H9 (cell line): ENCODE results near the gene EEF1AKMT3. TPM values are rescaled to one million over a fixed set of nuclear protein-coding genes. Genes with fewer than 3 reads are reported as not detected.

Experiments used
- DNase-seq: peaks from one replicate; pipeline ENCODE4 v3.0.0-alpha.2; 2017
- H2AFZ ChIP-seq: one replicate; pipeline ENCODE4 v1.6.1; 2013; ENCODE audit warnings: mild to moderate bottlenecking, low read length, control low read depth, moderate library complexity
- H2AK5ac ChIP-seq: 2 replicates; pipeline ENCODE4 v1.6.1; 2013; ENCODE audit warnings: low read length, control low read depth, mixed read lengths; ENCODE audit not compliant: insufficient read length
- H2BK120ac ChIP-seq: one replicate; pipeline ENCODE4 v1.6.1; 2013; ENCODE audit warnings: low read depth, mild to moderate bottlenecking, low read length, control low read depth, inconsistent platforms; ENCODE audit not compliant: poor library complexity, severe bottlenecking
- H2BK12ac ChIP-seq: 2 replicates; pipeline ENCODE4 v1.6.1; 2013; ENCODE audit warnings: low read length, control low read depth, mixed read lengths, low read depth; ENCODE audit not compliant: insufficient read length
- H2BK15ac ChIP-seq: 2 replicates; pipeline ENCODE4 v1.6.1; 2013; ENCODE audit warnings: low read depth, low read length, control low read depth
- H2BK20ac ChIP-seq: one replicate; pipeline ENCODE4 v1.6.1; 2013; ENCODE audit warnings: low read depth, mild to moderate bottlenecking, low read length, control low read depth, inconsistent platforms; ENCODE audit not compliant: poor library complexity, severe bottlenecking
- H2BK5ac ChIP-seq: 2 replicates; pipeline ENCODE4 v1.6.1; 2013; ENCODE audit warnings: low read length, control low read depth, mixed read lengths; ENCODE audit not compliant: insufficient read length
- H3K14ac ChIP-seq: 2 replicates; pipeline ENCODE4 v1.6.1; 2013; ENCODE audit warnings: low read length, control low read depth; ENCODE audit not compliant: insufficient read depth
- H3K18ac ChIP-seq: 2 replicates; pipeline ENCODE4 v1.6.1; 2013; ENCODE audit warnings: low read depth, mild to moderate bottlenecking, mixed read lengths, low read length, control low read depth; ENCODE audit not compliant: insufficient read length
- H3K23ac ChIP-seq: 2 replicates; pipeline ENCODE4 v1.6.1; 2013; ENCODE audit warnings: low read length, control low read depth, mixed read lengths, low read depth; ENCODE audit not compliant: insufficient read length
- H3K23me2 ChIP-seq: 2 replicates; pipeline ENCODE4 v1.6.1; 2013; ENCODE audit warnings: low read depth, mild to moderate bottlenecking, mixed read lengths, low read length, control low read depth; ENCODE audit not compliant: insufficient read length, poor library complexity, severe bottlenecking
- H3K27ac ChIP-seq: 2 replicates; pipeline ENCODE4 v1.5.1; 2013; ENCODE audit warnings: low read length, control low read depth, mixed read lengths, low read depth; ENCODE audit not compliant: insufficient read length
- H3K27me3 ChIP-seq: 2 replicates; pipeline ENCODE4 v1.6.1; 2013; ENCODE audit warnings: low read length, control low read depth, inconsistent platforms; ENCODE audit not compliant: insufficient read depth
- H3K4ac ChIP-seq: 2 replicates; pipeline ENCODE4 v1.6.1; 2013; ENCODE audit warnings: low read depth, mild to moderate bottlenecking, control low read depth, inconsistent platforms, low read length, moderate library complexity
- H3K4me1 ChIP-seq: 2 replicates; pipeline ENCODE4 v1.6.1; 2013; ENCODE audit warnings: low read length, control low read depth, inconsistent platforms; ENCODE audit not compliant: insufficient read depth
- H3K4me2 ChIP-seq: 2 replicates; pipeline ENCODE4 v1.6.1; 2013; ENCODE audit warnings: low read length, control low read depth, mixed read lengths; ENCODE audit not compliant: insufficient read length, insufficient read depth
- H3K56ac ChIP-seq: 2 replicates; pipeline ENCODE4 v1.6.1; 2013; ENCODE audit warnings: low read depth, mild to moderate bottlenecking, mixed read lengths, low read length, control low read depth; ENCODE audit not compliant: insufficient read length
- H3K79me1 ChIP-seq: 2 replicates; pipeline ENCODE4 v1.6.1; 2013; ENCODE audit warnings: low read depth, mild to moderate bottlenecking, moderate library complexity, low read length, control low read depth, inconsistent platforms; ENCODE audit not compliant: insufficient read depth, poor library complexity, severe bottlenecking
- H3K79me2 ChIP-seq: 2 replicates; pipeline ENCODE4 v1.6.1; 2013; ENCODE audit warnings: low read length, control low read depth, inconsistent platforms; ENCODE audit not compliant: insufficient read depth
- H3K9ac ChIP-seq: 2 replicates; pipeline ENCODE4 v1.6.1; 2013; ENCODE audit warnings: low read length, control low read depth, mixed read lengths; ENCODE audit not compliant: insufficient read length; ENCODE audit errors: extremely low read depth
- H3K9me3 ChIP-seq: one replicate; pipeline ENCODE4 v1.6.1; 2013; ENCODE audit warnings: low read depth, low read length, inconsistent platforms; ENCODE audit not compliant: control insufficient read depth
- H3T11ph ChIP-seq: one replicate; pipeline ENCODE4 v1.6.1; 2013; ENCODE audit warnings: mild to moderate bottlenecking, low read length, control low read depth, inconsistent platforms
- H4K20me1 ChIP-seq: one replicate; pipeline ENCODE4 v1.6.1; 2013; ENCODE audit not compliant: control insufficient read depth, insufficient read length, insufficient read depth
- H4K5ac ChIP-seq: 2 replicates; pipeline ENCODE4 v1.6.1; 2013; ENCODE audit warnings: low read depth, mild to moderate bottlenecking, mixed read lengths, low read length, control low read depth; ENCODE audit not compliant: insufficient read length
- H4K8ac ChIP-seq: replicated peaks from 2 replicates; pipeline ENCODE4 v1.6.1; 2013; ENCODE audit warnings: low read length, control low read depth, mixed read lengths, low read depth; ENCODE audit not compliant: insufficient read length
- H4K91ac ChIP-seq: 2 replicates; pipeline ENCODE4 v1.6.1; 2013; ENCODE audit warnings: low read depth, mild to moderate bottlenecking, moderate library complexity, mixed read lengths, low read length, control low read depth; ENCODE audit not compliant: insufficient read length
- H3K27ac Mint-ChIP-seq, 3 experiments: 2 replicates in 2 of 3; 3 replicates in 1 of 3; pipeline ENCODE4 v1.8.0; 2020 to 2021; ENCODE audit warnings: mixed read lengths in 3 of 3, mild to moderate bottlenecking in 1 of 3, moderate library complexity in 1 of 3
- H3K27me3 Mint-ChIP-seq: 2 replicates; pipeline ENCODE4 v1.8.0; 2021; ENCODE audit warnings: low read depth, mild to moderate bottlenecking, moderate library complexity, mixed read lengths
- H3K36me3 Mint-ChIP-seq, 3 experiments: 2 replicates in 2 of 3; 3 replicates in 1 of 3; pipeline ENCODE4 v1.8.0; 2020 to 2021; ENCODE audit warnings: low read depth in 3 of 3, mixed read lengths in 3 of 3; ENCODE audit not compliant: insufficient read depth in 1 of 3
- H3K4me1 Mint-ChIP-seq, 2 experiments: 2 replicates each; pipeline ENCODE4 v1.8.0; 2020; ENCODE audit warnings: mixed read lengths in 2 of 2
- H3K4me3 Mint-ChIP-seq, 2 experiments: 2 replicates in 1 of 2; 3 replicates in 1 of 2; pipeline ENCODE4 v1.8.0; 2020 to 2021; ENCODE audit warnings: mild to moderate bottlenecking in 2 of 2, mixed read lengths in 2 of 2, moderate library complexity in 1 of 2
- H3K9me3 Mint-ChIP-seq, 2 experiments: 2 replicates in 1 of 2; 3 replicates in 1 of 2; pipeline ENCODE4 v1.8.0; 2020; ENCODE audit warnings: mild to moderate bottlenecking in 2 of 2, mixed read lengths in 2 of 2, moderate library complexity in 1 of 2
- WGBS: extraction: QIAGEN DNeasy Blood & Tissue Kit; methylation state at CpG from one replicate; pipeline ENCODE4 v1.1.7; 2013; ENCODE audit warnings: missing lambda C conversion rate, low lambda C conversion rate, mixed read lengths; ENCODE audit not compliant: insufficient read length; ENCODE audit errors: extremely low coverage; 5-methylcytosine and 5-hydroxymethylcytosine counted together
- total RNA-seq: library from RNA; stranded (reverse); gene quantifications from 2 replicates; pipeline ENCODE4 v1.2.1, GENCODE V29; 2021
- TF ChIP-seq, protein P1 (sequence below): fragments of 200-600 bp; sonication (generic); conservative IDR thresholded peaks from 3 replicates; pipeline ENCODE4 v1.8.0; 2021; ENCODE audit warnings: antibody characterized with exemption, mild to moderate bottlenecking

Gene EEF1AKMT3
- total RNA-seq, 1 experiment from 2014 or later, result 2.9 TPM

DNA sequence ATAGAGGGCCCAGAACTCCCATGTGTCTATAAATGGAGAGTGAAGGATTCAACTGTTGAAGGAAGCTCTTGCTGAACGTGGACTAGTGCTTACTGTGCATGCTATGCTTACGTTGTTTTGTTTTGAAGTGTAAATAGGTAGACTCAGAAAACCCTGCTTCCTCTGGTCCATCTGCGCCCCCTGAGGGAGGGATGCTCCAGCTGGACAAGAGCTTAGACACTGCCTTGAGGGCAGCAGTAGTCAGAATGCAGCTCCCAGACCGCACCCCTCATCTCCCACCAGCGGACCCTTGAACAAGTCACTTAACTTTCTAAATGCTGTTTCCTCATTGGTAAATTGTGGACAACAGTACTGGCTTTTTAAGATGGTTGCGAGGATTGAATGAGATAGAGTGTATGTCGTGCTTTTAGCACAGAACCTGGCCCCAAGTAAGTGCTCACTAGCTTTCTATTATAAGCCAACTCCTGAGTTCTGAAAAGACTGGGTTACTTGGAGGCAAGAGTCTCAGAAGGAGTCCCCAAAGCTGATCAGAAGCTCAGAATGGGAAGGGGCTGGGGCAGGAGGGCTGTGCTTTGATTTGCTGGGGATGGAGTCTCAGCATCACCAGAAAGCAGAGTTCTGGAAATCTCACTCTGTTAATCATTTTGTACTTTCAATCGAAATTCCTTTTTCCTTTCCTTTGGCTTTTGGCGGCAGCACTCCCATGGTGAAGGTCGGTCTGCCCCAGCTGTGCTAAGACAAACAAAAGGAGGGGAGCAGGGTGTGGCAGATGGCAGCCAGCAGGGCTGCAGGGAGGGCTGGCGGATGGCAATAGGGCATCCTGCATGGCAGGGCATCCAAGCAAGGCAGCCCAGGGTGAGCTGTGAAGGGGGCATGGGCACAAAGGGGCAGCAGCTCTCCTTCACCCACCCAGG lies 49.4 kb upstream of the EEF1AKMT3 start:
- Mint-ChIP-seq H3K27me3 (peaks cover 47% of the 10 kb centered on the region), H3K4me3 (no peak overlapping the region; a peak in 1 of 5 replicates), H3K36me3 (peaks cover 15 to 33% (median 22%) of the 10 kb centered on the region in 3 experiments), H3K9me3 (no peaks in the 10 kb centered on the region; a peak in 1 of 5 replicates), H3K27ac (no peak overlapping the region; a peak in 1 of 7 replicates), H3K4me1 (peaks cover 12 to 17% of the 10 kb centered on the region in 2 experiments)
- no peak overlapping the region for H2BK15ac ChIP-seq
- no peak overlapping the region for H3K4me2 ChIP-seq
- no CpG with 5 or more reads among the region's 11 CpGs for WGBS
- no peak overlapping the region for H2AFZ ChIP-seq
- H3K23me2 ChIP-seq, result peaks cover 14% of the 10 kb centered on the region
- H3K14ac ChIP-seq, result no peak overlapping the region
- H3K9me3 ChIP-seq, result no peaks in the 10 kb centered on the region
- H3K79me1 ChIP-seq, result no peaks in the 10 kb centered on the region
- no peaks in the 10 kb centered on the region for H3K79me2 ChIP-seq
- no peak overlapping the region for H3K4ac ChIP-seq
- no peaks in the 10 kb centered on the region for H4K20me1 ChIP-seq
- no peak overlapping the region for H3K18ac ChIP-seq
- no peak overlapping the region for H2BK5ac ChIP-seq
- DNase-seq, result no peak
- no peak overlapping the region for H3K23ac ChIP-seq
- no peak overlapping the region for H2BK20ac ChIP-seq
- H4K91ac ChIP-seq, result no peak overlapping the region
- no peak overlapping the region for H4K8ac ChIP-seq
- H2BK12ac ChIP-seq, result no peak overlapping the region
- no peak overlapping the region for H3K27ac ChIP-seq
- H3K9ac ChIP-seq, result no peak overlapping the region
- H3K56ac ChIP-seq, result no peak overlapping the region
- TF ChIP-seq, protein P1, sequence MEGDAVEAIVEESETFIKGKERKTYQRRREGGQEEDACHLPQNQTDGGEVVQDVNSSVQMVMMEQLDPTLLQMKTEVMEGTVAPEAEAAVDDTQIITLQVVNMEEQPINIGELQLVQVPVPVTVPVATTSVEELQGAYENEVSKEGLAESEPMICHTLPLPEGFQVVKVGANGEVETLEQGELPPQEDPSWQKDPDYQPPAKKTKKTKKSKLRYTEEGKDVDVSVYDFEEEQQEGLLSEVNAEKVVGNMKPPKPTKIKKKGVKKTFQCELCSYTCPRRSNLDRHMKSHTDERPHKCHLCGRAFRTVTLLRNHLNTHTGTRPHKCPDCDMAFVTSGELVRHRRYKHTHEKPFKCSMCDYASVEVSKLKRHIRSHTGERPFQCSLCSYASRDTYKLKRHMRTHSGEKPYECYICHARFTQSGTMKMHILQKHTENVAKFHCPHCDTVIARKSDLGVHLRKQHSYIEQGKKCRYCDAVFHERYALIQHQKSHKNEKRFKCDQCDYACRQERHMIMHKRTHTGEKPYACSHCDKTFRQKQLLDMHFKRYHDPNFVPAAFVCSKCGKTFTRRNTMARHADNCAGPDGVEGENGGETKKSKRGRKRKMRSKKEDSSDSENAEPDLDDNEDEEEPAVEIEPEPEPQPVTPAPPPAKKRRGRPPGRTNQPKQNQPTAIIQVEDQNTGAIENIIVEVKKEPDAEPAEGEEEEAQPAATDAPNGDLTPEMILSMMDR, result no peak
- no peaks in the 10 kb centered on the region; the same call in 1 of the 2 replicates for H3K4me1 ChIP-seq
- H2AK5ac ChIP-seq, result no peak overlapping the region
- H2BK120ac ChIP-seq, result no peak overlapping the region
- H3K27me3 ChIP-seq, result peaks cover 13% of the 10 kb centered on the region; the same call in 1 of the 2 replicates
- no peak overlapping the region for H3T11ph ChIP-seq
- H4K5ac ChIP-seq, result no peak overlapping the region
